Posterior cingulate gyrus (tissue), 11 donors: Measurements from ENCODE around the gene ZNHIT2.

ENCODE experiments used
- DNase-seq, 10 donors: peaks; one replicate each; pipeline versions ENCODE4 v3.0.0 to v3.0.0-alpha.2; 2020 to 2021; ENCODE audit warnings: mixed read lengths in 3 of 10
- intact Hi-C: fragments of 100-400 bp; cut with DNase I; formaldehyde crosslinking; loops from one replicate; pipeline ENCODE4 v1.15.1; 2023

ZNHIT2 gene

GRCh38 chr11:65134952-65135632 lies 17.6 kb upstream of the ZNHIT2 start:
- intact Hi-C loops: loop anchor here (5.0 kb wide), 1 partner anchor 52 kb away; no protein-coding TSS in a partner anchor
- DNase-seq: peak; percentile 57 to 97 (median 82)

- peak; percentile 90 to 99 (median 92) for DNase-seq
- intact Hi-C loops: no loop called here
Observed at GRCh38 chr11:65134240-65134951, 16.9 kb upstream of the ZNHIT2 start, which contains the start of gene SYVN1. TSS of gene SYVN1 (minus strand) at chr11:65134519. CDS start at chr11:65133601, 918 bp downstream.

GRCh38 chr11:65133724-65134123 lies 16.2 kb upstream of the ZNHIT2 start:
- DNase-seq: peak in 3 of 10 donors; percentile 60 to 79 (median 63)
- intact Hi-C loops: no loop called here

- peak in 2 of 10 donors; percentile 57 to 79 for DNase-seq
- intact Hi-C loops: no loop called here
Observed at GRCh38 chr11:65132988-65133700, 15.6 kb upstream of the ZNHIT2 start.

- peak in 1 of 10 donors; percentile 52 for DNase-seq
- intact Hi-C loops: no loop called here
Observed at GRCh38 chr11:65132238-65132987, 14.9 kb upstream of the ZNHIT2 start.

- peak in 1 of 10 donors; percentile 52 for DNase-seq
- intact Hi-C loops: no loop called here
Observed at GRCh38 chr11:65131895-65132237, 14.4 kb upstream of the ZNHIT2 start.

- intact Hi-C loops: no loop called here
- peak in 2 of 10 donors; percentile 7 to 24 for DNase-seq
Observed at GRCh38 chr11:65131417-65131776, 13.9 kb upstream of the ZNHIT2 start.

GRCh38 chr11:65130631-65131416 lies 13.3 kb upstream of the ZNHIT2 start:
- intact Hi-C loops: no loop called here
- peak in 3 of 10 donors; percentile 57 to 64 (median 61) for DNase-seq

- DNase-seq: peak in 3 of 10 donors; percentile 46 to 78 (median 69)
- intact Hi-C loops: no loop called here
Observed at GRCh38 chr11:65129649-65130441, 12.3 kb upstream of the ZNHIT2 start.

- peak in 3 of 10 donors; percentile 49 to 77 (median 65) for DNase-seq
Observed at GRCh38 chr11:65128182-65129145, 11.0 kb upstream of the ZNHIT2 start.

GRCh38 chr11:65127473-65128181 lies 10.1 kb upstream of the ZNHIT2 start:
- intact Hi-C loops: no loop called here
- DNase-seq: peak in 3 of 10 donors; percentile 44 to 51 (median 47)

More at GRCh38 chr11:65128182-65129145, 11.0 kb upstream of the ZNHIT2 start:
- intact Hi-C loops: no loop called here

- peak in 3 of 10 donors; percentile 13 to 57 (median 21) for DNase-seq
- intact Hi-C loops: no loop called here
Observed at GRCh38 chr11:65126624-65127274, 9.2 kb upstream of the ZNHIT2 start.

- DNase-seq: peak in 3 of 10 donors; percentile 12 to 56 (median 26)
- intact Hi-C loops: no loop called here
Observed at GRCh38 chr11:65125197-65126056, 7.9 kb upstream of the ZNHIT2 start.

GRCh38 chr11:65124480-65125196 lies 7.1 kb upstream of the ZNHIT2 start:
- intact Hi-C loops: loop anchor here (5.0 kb wide), 1 partner anchor 42 kb away; the partner anchor contains the start of genes CDCA5 and ZFPL1

More at GRCh38 chr11:65124480-65125196, 7.1 kb upstream of the ZNHIT2 start:
- DNase-seq: peak in 3 of 10 donors; percentile 5 to 47 (median 23)
